Superior temporal gyrus (tissue), 1 donor: ENCODE measurements around the gene SEC23IP.
A peak's percentile ranks its signal among the peaks of the same experiment; 100 is the strongest.
"Not testable (repeated sequence)": the region's sequence is repeated elsewhere in the genome, so short reads cannot be mapped to it uniquely, and the experiment has no call there.

Source experiments
- DNase-seq: peaks from one replicate; pipeline ENCODE4 v3.0.0-alpha.2; 2016; ENCODE audit errors: extremely low spot score

SEC23IP gene

GRCh38 chr10:119892188-119893065, at the start of gene SEC23IP:
Gene SEC23IP (plus strand): TSS chr10:119892730. CDS start chr10:119892783, 53 bp downstream.
- DNase-seq = peak; percentile 99

- no peak for DNase-seq
Measured at GRCh38 chr10:119845656-119846055, 46.9 kb upstream of the SEC23IP start.

- DNase-seq = no peak
Measured at GRCh38 chr10:119849031-119849789, 43.3 kb upstream of the SEC23IP start.

GRCh38 chr10:119849944-119850343, 42.6 kb upstream of the SEC23IP start:
- no peak for DNase-seq

GRCh38 chr10:119852277-119852676, 40.3 kb upstream of the SEC23IP start:
- no peak for DNase-seq

- no peak for DNase-seq
Measured at GRCh38 chr10:119852822-119853221, 39.7 kb upstream of the SEC23IP start.

- DNase-seq = no peak
Measured at GRCh38 chr10:119853574-119853973, 39.0 kb upstream of the SEC23IP start.

GRCh38 chr10:119858063-119858462, 34.5 kb upstream of the SEC23IP start:
- DNase-seq = no peak

- peak; percentile 84 for DNase-seq
Measured at GRCh38 chr10:119859420-119860258, 32.9 kb upstream of the SEC23IP start.

- no peak for DNase-seq
Measured at GRCh38 chr10:119860866-119861607, 31.5 kb upstream of the SEC23IP start.

GRCh38 chr10:119862524-119862923, 30.0 kb upstream of the SEC23IP start:
- DNase-seq = no peak

GRCh38 chr10:119863951-119864565, 28.5 kb upstream of the SEC23IP start:
- DNase-seq = no peak

- DNase-seq = no peak
Measured at GRCh38 chr10:119865699-119866240, 26.8 kb upstream of the SEC23IP start.

- peak; percentile 56 for DNase-seq
Measured at GRCh38 chr10:119867317-119867716, 25.2 kb upstream of the SEC23IP start.

GRCh38 chr10:119869398-119869797, 23.1 kb upstream of the SEC23IP start:
- not testable (repeated sequence) for DNase-seq

- no peak for DNase-seq
Measured at GRCh38 chr10:119871881-119872609, 20.5 kb upstream of the SEC23IP start.

- DNase-seq = no peak
Measured at GRCh38 chr10:119872610-119872859, 20.0 kb upstream of the SEC23IP start, which contains the start of gene MCMBP. Gene MCMBP (minus strand): TSS chr10:119872843. CDS start chr10:119872584, 259 bp downstream.

- DNase-seq = peak; percentile 87
Measured at GRCh38 chr10:119872860-119873681, 19.5 kb upstream of the SEC23IP start.

- no peak for DNase-seq
Measured at GRCh38 chr10:119878524-119878923, 14.0 kb upstream of the SEC23IP start.
